Right cardiac atrium (tissue), 5 donors: ENCODE data around the gene UQCRQ. TPM values are rescaled to one million over a fixed set of nuclear protein-coding genes. Genes with fewer than 3 reads are reported as not detected.

ENCODE experiments used
- ATAC-seq, 2 donors: fragments of 200-7000 bp; cut with Tn5 transposase; one replicate each; pipeline versions ENCODE4 v1.8.0 to v1.9.1; 2020; ENCODE audit warnings: moderate library complexity in 2 of 2, mild to moderate bottlenecking in 1 of 2
- DNase-seq, 3 donors: peaks; one replicate each; pipeline ENCODE4 v3.0.0-alpha.2; 2020
- H3K27ac ChIP-seq: one replicate; pipeline ENCODE4 v1.5.1; 2013; ENCODE audit warnings: mild to moderate bottlenecking, low read length, control low read depth, moderate library complexity
- H3K27me3 ChIP-seq: one replicate; pipeline ENCODE4 v1.6.1; 2013; ENCODE audit not compliant: control insufficient read depth, insufficient read depth
- H3K4me1 ChIP-seq: one replicate; pipeline ENCODE4 v1.6.1; 2013; ENCODE audit warnings: low read length; ENCODE audit not compliant: control insufficient read depth, insufficient read depth
- H3K4me3 ChIP-seq: one replicate; pipeline ENCODE4 v1.5.1; 2013; ENCODE audit warnings: low read length, control low read depth
- H3K9me3 ChIP-seq: one replicate; pipeline ENCODE4 v1.6.1; 2013; ENCODE audit warnings: low read length; ENCODE audit not compliant: control insufficient read depth
- WGBS: extraction: QIAGEN DNeasy Blood & Tissue Kit; methylation state at CpG from one replicate; pipeline ENCODE4 v1.1.7; 2013; 5-methylcytosine and 5-hydroxymethylcytosine counted together
- intact Hi-C, 4 donors: fragments of 100-400 bp; cut with DNase I; formaldehyde crosslinking; loops; one replicate each; pipeline versions ENCODE4 v1.11.0 to v1.14.0; 2022 to 2023
- polyA plus RNA-seq: library from polyadenylated mRNA; stranded (reverse); fragments of 200-250 nt; gene quantifications from one replicate; pipeline ENCODE4 v1.2.3, GENCODE V29; 2013
- total RNA-seq, 4 donors: library from RNA; stranded (reverse); fragmentation: NEBNext Ultra II Directional; extraction: Animal tissue kit (Norgen Biotek cat#: 25700); gene quantifications; one replicate each; pipeline ENCODE4 v1.2.1, GENCODE V29; 2021
- donor health status: healthy with polysubstance abuse.
- donor health status: DM: no; HTN: yes; CAD: no.
- donor health status: DM: no; HTN: no; CAD: no.
- donor health status: DM: no; HTN: yes; CAD: no; lungs with severe emphysema.
- donor health status: DM: yes; HTN: yes; CAD: no.

The UQCRQ gene
- total and polyA plus RNA-seq, 5 donors, result 978 to 1,317 (median 1,065) TPM

DNA sequence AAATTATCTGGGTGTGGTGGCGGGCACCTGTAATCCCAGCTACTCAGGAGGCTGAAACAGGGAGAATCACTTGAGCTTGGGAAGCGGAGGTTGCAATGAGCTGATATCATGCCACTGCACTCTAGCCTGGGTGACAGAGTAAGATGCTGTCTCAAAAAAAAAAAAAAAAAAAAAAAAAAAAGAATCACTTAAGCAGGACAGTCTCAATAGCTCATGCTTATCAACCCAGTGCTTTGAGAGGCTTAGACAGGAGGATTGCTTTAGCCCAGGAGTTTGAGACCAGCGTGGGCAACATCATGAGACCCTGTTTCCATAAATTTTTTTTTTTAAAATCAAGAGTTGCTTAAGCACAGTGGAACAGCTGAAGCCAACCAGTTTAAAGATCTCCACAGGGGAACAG lies 49.6 kb downstream of the UQCRQ start:
- intact Hi-C loops, result no loop called here
- Histone ChIP-seq H3K4me1 (no peaks in the 10 kb centered on the region), H3K27me3 (no peaks in the 10 kb centered on the region), H3K4me3 (no peak overlapping the region), H3K9me3 (no peaks in the 10 kb centered on the region), H3K27ac (no peak overlapping the region)
- WGBS, result 97% methylated on average over 3 of the region's 3 CpGs
- ATAC-seq (no peak), DNase-seq (no peak)

Other genes with a start within 250 kb of the UQCRQ start
- gene IL13, start 208.5 kb upstream of the UQCRQ start, total RNA-seq, result not detected
- gene IL13, start 208.5 kb upstream of the UQCRQ start, polyA plus RNA-seq, result not detected
- not detected for gene IL4, start 192.7 kb upstream of the UQCRQ start, total RNA-seq
- not detected for gene IL4, start 192.7 kb upstream of the UQCRQ start, polyA plus RNA-seq
- gene KIF3A, start 129.1 kb upstream of the UQCRQ start, total RNA-seq, result 1 to 10 TPM; 7.4 to 9.8 (median 9.2) TPM
- 4.2 TPM for gene KIF3A, start 129.1 kb upstream of the UQCRQ start, polyA plus RNA-seq
- gene CCNI2, start 119.2 kb upstream of the UQCRQ start, total RNA-seq, result under 1 TPM in 1 of 4 donors, not detected in 3; 0.09 TPM
- 0.14 TPM for gene CCNI2, start 119.2 kb upstream of the UQCRQ start, polyA plus RNA-seq
- gene SEPTIN8, start 89.4 kb upstream of the UQCRQ start, total RNA-seq, result 10 to 100 TPM; 25.8 to 33.7 (median 31.0) TPM
- 17.7 TPM for gene SEPTIN8, start 89.4 kb upstream of the UQCRQ start, polyA plus RNA-seq
- under 1 TPM in 1 of 4 donors, not detected in 3; 0.11 TPM for gene SOWAHA, start 53.3 kb upstream of the UQCRQ start, total RNA-seq
- gene SOWAHA, start 53.3 kb upstream of the UQCRQ start, polyA plus RNA-seq, result 0.05 TPM
- gene SHROOM1, start 36.0 kb upstream of the UQCRQ start, total RNA-seq, result 1 to 10 TPM; 2.9 to 5.3 (median 4.2) TPM
- gene SHROOM1, start 36.0 kb upstream of the UQCRQ start, polyA plus RNA-seq, result 2.9 TPM
- under 1 TPM in 3 of 4 donors, not detected in 1; 0.09 to 0.54 (median 0.14) TPM for gene GDF9, start 173 bp upstream of the UQCRQ start, total RNA-seq
- 0.18 TPM for gene GDF9, start 173 bp upstream of the UQCRQ start, polyA plus RNA-seq
- gene LEAP2, start 7.0 kb downstream of the UQCRQ start, total RNA-seq, result 1 to 10 TPM in 2 of 4 donors, under 1 TPM in 2; 0.76 to 1.9 (median 1.2) TPM
- gene LEAP2, start 7.0 kb downstream of the UQCRQ start, polyA plus RNA-seq, result 1.6 TPM
- 10 to 100 TPM; 37.3 to 61.0 (median 40.2) TPM for gene AFF4, start 97.0 kb downstream of the UQCRQ start, total RNA-seq
- 8.3 TPM for gene AFF4, start 97.0 kb downstream of the UQCRQ start, polyA plus RNA-seq
- 10 to 100 TPM; 13.7 to 18.3 (median 17.2) TPM for gene ZCCHC10, start 159.9 kb downstream of the UQCRQ start, total RNA-seq
- 17.8 TPM for gene ZCCHC10, start 159.9 kb downstream of the UQCRQ start, polyA plus RNA-seq
- 10 to 100 TPM; 77.5 to 88.8 (median 85.3) TPM for gene HSPA4, start 185.4 kb downstream of the UQCRQ start, total RNA-seq
- gene HSPA4, start 185.4 kb downstream of the UQCRQ start, polyA plus RNA-seq, result 52.1 TPM